Measurements from ENCODE around the gene GCN1.

DNA sequence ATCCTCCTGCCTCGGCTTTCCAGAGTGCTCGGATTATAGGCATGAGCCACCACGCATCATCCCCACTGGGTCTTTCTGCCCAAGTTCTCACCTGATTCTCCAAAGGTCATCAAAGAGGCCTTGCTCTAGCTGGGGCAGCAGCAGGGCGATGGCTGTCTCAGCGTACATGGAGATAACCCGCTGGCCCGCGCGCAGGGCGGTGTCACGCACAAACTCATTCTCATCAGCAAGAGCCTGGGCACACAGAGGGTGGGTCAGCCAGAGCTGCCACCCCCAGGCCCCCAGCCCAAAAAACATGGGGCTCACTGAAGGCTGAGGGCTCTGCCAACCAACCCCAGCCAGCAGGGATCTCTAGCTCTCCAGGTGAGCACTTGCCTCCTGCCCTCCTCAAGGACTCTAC is 50.3 kb downstream of the GCN1 start:
- TF ChIP-seq IRF2 (CRISPR knock-in tag; IDR thresholded peaks at IDR 0.05; ENCODE audit: borderline replicate concordance, low read depth): no peak
- TF ChIP-seq, protein P1, sequence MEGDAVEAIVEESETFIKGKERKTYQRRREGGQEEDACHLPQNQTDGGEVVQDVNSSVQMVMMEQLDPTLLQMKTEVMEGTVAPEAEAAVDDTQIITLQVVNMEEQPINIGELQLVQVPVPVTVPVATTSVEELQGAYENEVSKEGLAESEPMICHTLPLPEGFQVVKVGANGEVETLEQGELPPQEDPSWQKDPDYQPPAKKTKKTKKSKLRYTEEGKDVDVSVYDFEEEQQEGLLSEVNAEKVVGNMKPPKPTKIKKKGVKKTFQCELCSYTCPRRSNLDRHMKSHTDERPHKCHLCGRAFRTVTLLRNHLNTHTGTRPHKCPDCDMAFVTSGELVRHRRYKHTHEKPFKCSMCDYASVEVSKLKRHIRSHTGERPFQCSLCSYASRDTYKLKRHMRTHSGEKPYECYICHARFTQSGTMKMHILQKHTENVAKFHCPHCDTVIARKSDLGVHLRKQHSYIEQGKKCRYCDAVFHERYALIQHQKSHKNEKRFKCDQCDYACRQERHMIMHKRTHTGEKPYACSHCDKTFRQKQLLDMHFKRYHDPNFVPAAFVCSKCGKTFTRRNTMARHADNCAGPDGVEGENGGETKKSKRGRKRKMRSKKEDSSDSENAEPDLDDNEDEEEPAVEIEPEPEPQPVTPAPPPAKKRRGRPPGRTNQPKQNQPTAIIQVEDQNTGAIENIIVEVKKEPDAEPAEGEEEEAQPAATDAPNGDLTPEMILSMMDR (IDR thresholded peaks at IDR 0.05): no peak
- TF ChIP-seq, protein P2, sequence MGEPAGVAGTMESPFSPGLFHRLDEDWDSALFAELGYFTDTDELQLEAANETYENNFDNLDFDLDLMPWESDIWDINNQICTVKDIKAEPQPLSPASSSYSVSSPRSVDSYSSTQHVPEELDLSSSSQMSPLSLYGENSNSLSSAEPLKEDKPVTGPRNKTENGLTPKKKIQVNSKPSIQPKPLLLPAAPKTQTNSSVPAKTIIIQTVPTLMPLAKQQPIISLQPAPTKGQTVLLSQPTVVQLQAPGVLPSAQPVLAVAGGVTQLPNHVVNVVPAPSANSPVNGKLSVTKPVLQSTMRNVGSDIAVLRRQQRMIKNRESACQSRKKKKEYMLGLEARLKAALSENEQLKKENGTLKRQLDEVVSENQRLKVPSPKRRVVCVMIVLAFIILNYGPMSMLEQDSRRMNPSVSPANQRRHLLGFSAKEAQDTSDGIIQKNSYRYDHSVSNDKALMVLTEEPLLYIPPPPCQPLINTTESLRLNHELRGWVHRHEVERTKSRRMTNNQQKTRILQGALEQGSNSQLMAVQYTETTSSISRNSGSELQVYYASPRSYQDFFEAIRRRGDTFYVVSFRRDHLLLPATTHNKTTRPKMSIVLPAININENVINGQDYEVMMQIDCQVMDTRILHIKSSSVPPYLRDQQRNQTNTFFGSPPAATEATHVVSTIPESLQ (CRISPR knock-in tag; IDR thresholded peaks at IDR 0.05): no peak
- TF ChIP-seq OVOL2 (CRISPR knock-in tag; IDR thresholded peaks at IDR 0.05; ENCODE audit: borderline replicate concordance): no peak
- no peak for TF ChIP-seq KAT7 (CRISPR knock-in tag; IDR thresholded peaks at IDR 0.05; ENCODE audit: borderline replicate concordance)
- TF ChIP-seq, protein P3, sequence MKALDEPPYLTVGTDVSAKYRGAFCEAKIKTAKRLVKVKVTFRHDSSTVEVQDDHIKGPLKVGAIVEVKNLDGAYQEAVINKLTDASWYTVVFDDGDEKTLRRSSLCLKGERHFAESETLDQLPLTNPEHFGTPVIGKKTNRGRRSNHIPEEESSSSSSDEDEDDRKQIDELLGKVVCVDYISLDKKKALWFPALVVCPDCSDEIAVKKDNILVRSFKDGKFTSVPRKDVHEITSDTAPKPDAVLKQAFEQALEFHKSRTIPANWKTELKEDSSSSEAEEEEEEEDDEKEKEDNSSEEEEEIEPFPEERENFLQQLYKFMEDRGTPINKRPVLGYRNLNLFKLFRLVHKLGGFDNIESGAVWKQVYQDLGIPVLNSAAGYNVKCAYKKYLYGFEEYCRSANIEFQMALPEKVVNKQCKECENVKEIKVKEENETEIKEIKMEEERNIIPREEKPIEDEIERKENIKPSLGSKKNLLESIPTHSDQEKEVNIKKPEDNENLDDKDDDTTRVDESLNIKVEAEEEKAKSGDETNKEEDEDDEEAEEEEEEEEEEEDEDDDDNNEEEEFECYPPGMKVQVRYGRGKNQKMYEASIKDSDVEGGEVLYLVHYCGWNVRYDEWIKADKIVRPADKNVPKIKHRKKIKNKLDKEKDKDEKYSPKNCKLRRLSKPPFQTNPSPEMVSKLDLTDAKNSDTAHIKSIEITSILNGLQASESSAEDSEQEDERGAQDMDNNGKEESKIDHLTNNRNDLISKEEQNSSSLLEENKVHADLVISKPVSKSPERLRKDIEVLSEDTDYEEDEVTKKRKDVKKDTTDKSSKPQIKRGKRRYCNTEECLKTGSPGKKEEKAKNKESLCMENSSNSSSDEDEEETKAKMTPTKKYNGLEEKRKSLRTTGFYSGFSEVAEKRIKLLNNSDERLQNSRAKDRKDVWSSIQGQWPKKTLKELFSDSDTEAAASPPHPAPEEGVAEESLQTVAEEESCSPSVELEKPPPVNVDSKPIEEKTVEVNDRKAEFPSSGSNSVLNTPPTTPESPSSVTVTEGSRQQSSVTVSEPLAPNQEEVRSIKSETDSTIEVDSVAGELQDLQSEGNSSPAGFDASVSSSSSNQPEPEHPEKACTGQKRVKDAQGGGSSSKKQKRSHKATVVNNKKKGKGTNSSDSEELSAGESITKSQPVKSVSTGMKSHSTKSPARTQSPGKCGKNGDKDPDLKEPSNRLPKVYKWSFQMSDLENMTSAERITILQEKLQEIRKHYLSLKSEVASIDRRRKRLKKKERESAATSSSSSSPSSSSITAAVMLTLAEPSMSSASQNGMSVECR (CRISPR knock-in tag; IDR thresholded peaks at IDR 0.05; ENCODE audit: borderline replicate concordance): no peak
- no peak for TF ChIP-seq TCF7 (CRISPR knock-in tag; IDR thresholded peaks at IDR 0.05; ENCODE audit: low read depth)
